ENCODE measurements around the gene FRYL. TPM values are rescaled to one million over a fixed set of nuclear protein-coding genes. Genes with fewer than 3 reads are reported as not detected.

The FRYL gene
- total and polyA plus RNA-seq, 2 of the 13 experiments (the other 11 are each of a cell fraction or from before 2014, with no cell fraction given): 9.7 to 19.6 TPM

GRCh38 chr4:48623182-48623780 lies 156.8 kb downstream of the FRYL start (continued):
- TF ChIP-seq ZNF619 (CRISPR knock-in tag; IDR thresholded peaks at IDR 0.05) (no peak), TAF15 (IDR thresholded peaks at IDR 0.05; ENCODE audit: low read depth, low read length, poor library complexity, severe bottlenecking) (no peak), ZBTB42 (CRISPR knock-in tag; IDR thresholded peaks at IDR 0.05) (no peak), TBX3 (IDR thresholded peaks at IDR 0.05; ENCODE audit: borderline replicate concordance) (no peak), ARID5B (CRISPR knock-in tag; IDR thresholded peaks at IDR 0.05) (peak; percentile 78), NKX3-1 (CRISPR knock-in tag; IDR thresholded peaks at IDR 0.05) (no peak), ZZZ3 (CRISPR knock-in tag; IDR thresholded peaks at IDR 0.05; ENCODE audit: borderline replicate concordance) (no peak), IRF9 (CRISPR knock-in tag; IDR thresholded peaks at IDR 0.05; ENCODE audit: borderline replicate concordance) (no peak), CREB1 (IDR thresholded peaks at IDR 0.05) (no peak), CREB1 (CRISPR knock-in tag; IDR thresholded peaks at IDR 0.05) (0 out of 2 replicates have a peak, but pooled peaks have one; percentile 12), NR1H2 (CRISPR knock-in tag; IDR thresholded peaks at IDR 0.05; ENCODE audit: borderline replicate concordance, low read depth) (0 out of 2 replicates have a peak, but pooled peaks have one; percentile 28), TP53 (CRISPR knock-in tag; conservative IDR thresholded peaks at IDR 0.05) (no peak), TEAD3 (CRISPR knock-in tag; optimal IDR thresholded peaks at IDR 0.05; ENCODE audit: borderline replicate concordance) (peak; percentile 37), ATF7-NPFF (CRISPR knock-in tag; IDR thresholded peaks at IDR 0.05; ENCODE audit: low read depth) (no peak), DPF2 (CRISPR knock-in tag; IDR thresholded peaks at IDR 0.05; ENCODE audit: borderline replicate concordance, low read depth) (0 out of 2 replicates have a peak, but pooled peaks have one; percentile 23), GPBP1L1 (CRISPR knock-in tag; IDR thresholded peaks at IDR 0.05) (no peak), SOX13 (IDR thresholded peaks at IDR 0.05) (no peak), SOX13 (CRISPR knock-in tag; conservative IDR thresholded peaks at IDR 0.05 in 1 of 2, IDR thresholded peaks at IDR 0.05 in 1 of 2) (peak in 1 of 2 experiments; percentile 73; a peak in 2 of 4 replicates), ZFP36L1 (CRISPR knock-in tag; IDR thresholded peaks at IDR 0.05) (no peak), PAF1 (CRISPR knock-in tag; IDR thresholded peaks at IDR 0.05) (no peak), NPAS2 (CRISPR knock-in tag; IDR thresholded peaks at IDR 0.05; ENCODE audit: borderline replicate concordance) (no peak), NFKB2 (CRISPR knock-in tag; IDR thresholded peaks at IDR 0.05; ENCODE audit: borderline replicate concordance) (no peak), TFDP2 (CRISPR knock-in tag; IDR thresholded peaks at IDR 0.05) (no peak)

Measured in HepG2 (cell line).